HEK293 (cell line): ENCODE data around the gene COG8.

Experiments
- CTCF ChIP-seq: fragments of 450-650 bp; formaldehyde crosslinking; IDR thresholded peaks from 2 replicates; pipeline ENCODE4 v1.5.1; 2016; ENCODE audit warnings: missing biosample characterization, missing genetic modification characterization
- FEZF1 ChIP-seq: fragments of 450-650 bp; formaldehyde crosslinking; IDR thresholded peaks from 2 replicates; pipeline ENCODE4 v1.5.1; 2016; ENCODE audit warnings: missing biosample characterization, missing genetic modification characterization
- GLI2 ChIP-seq: fragments of 450-650 bp; formaldehyde crosslinking; IDR thresholded peaks from 2 replicates; pipeline ENCODE4; 2017; ENCODE audit warnings: missing biosample characterization, missing genetic modification characterization, low read depth, borderline replicate concordance
- PRDM2 ChIP-seq: fragments of 450-650 bp; formaldehyde crosslinking; IDR thresholded peaks from 2 replicates; pipeline ENCODE4 v1.5.1; 2016; ENCODE audit warnings: missing biosample characterization, missing genetic modification characterization, borderline replicate concordance
- SCRT2 ChIP-seq: fragments of 450-650 bp; formaldehyde crosslinking; IDR thresholded peaks from 2 replicates; pipeline ENCODE4 v1.5.1; 2016; ENCODE audit warnings: missing biosample characterization, missing genetic modification characterization
- TRIM28 ChIP-seq: IDR thresholded peaks from 2 replicates; pipeline ENCODE4 v1.6.1; 2011; ENCODE audit warnings: low read length, control low read depth, borderline replicate concordance
- ZBTB10 ChIP-seq: fragments of 450-650 bp; formaldehyde crosslinking; IDR thresholded peaks from 2 replicates; pipeline ENCODE4 v1.5.1; 2016; ENCODE audit warnings: missing biosample characterization, missing genetic modification characterization
- ZIC2 ChIP-seq: fragments of 450-650 bp; formaldehyde crosslinking; IDR thresholded peaks from 2 replicates; pipeline ENCODE4 v1.5.1; 2016; ENCODE audit warnings: missing biosample characterization, missing genetic modification characterization
- ZNF157 ChIP-seq: fragments of 450-650 bp; formaldehyde crosslinking; IDR thresholded peaks from 2 replicates; pipeline ENCODE4 v1.5.1; 2016; ENCODE audit warnings: missing biosample characterization, missing genetic modification characterization
- ZNF19 ChIP-seq: fragments of 450-650 bp; formaldehyde crosslinking; IDR thresholded peaks from 2 replicates; pipeline ENCODE4; 2016; ENCODE audit warnings: missing biosample characterization, missing genetic modification characterization, low read depth
- ZNF274 ChIP-seq, 2 experiments: fragments of 200-500 bp in 1 of 2; fragments of 450-650 bp in 1 of 2; sonication (Bioruptor generic) in 1 of 2; formaldehyde crosslinking in 1 of 2; IDR thresholded peaks; 2 replicates each; pipeline versions ENCODE4 v1.5.1 to v1.6.1; 2014 to 2016; ENCODE audit warnings: borderline replicate concordance in 1 of 2, inconsistent platforms in 1 of 2, low read length in 1 of 2, missing biosample characterization in 1 of 2, missing genetic modification characterization in 1 of 2
- ZNF335 ChIP-seq: fragments of 450-650 bp; formaldehyde crosslinking; conservative IDR thresholded peaks from 2 replicates; pipeline ENCODE4 v1.5.1; 2016; ENCODE audit warnings: missing biosample characterization, missing genetic modification characterization
- ZNF514 ChIP-seq: fragments of 450-650 bp; formaldehyde crosslinking; IDR thresholded peaks from 2 replicates; pipeline ENCODE4 v1.5.1; 2016; ENCODE audit warnings: missing biosample characterization, missing genetic modification characterization
- ZNF560 ChIP-seq: fragments of 450-650 bp; formaldehyde crosslinking; IDR thresholded peaks from 2 replicates; pipeline ENCODE4 v1.5.1; 2017; ENCODE audit warnings: missing biosample characterization, missing genetic modification characterization, borderline replicate concordance
- ZNF610 ChIP-seq: fragments of 450-650 bp; formaldehyde crosslinking; IDR thresholded peaks from 2 replicates; pipeline ENCODE4 v1.5.1; 2016; ENCODE audit warnings: missing biosample characterization, missing genetic modification characterization, borderline replicate concordance
- ZNF623 ChIP-seq: fragments of 450-650 bp; formaldehyde crosslinking; IDR thresholded peaks from 2 replicates; pipeline ENCODE4 v1.5.1; 2016; ENCODE audit warnings: missing biosample characterization, missing genetic modification characterization
- ZNF645 ChIP-seq: fragments of 450-650 bp; formaldehyde crosslinking; IDR thresholded peaks from 2 replicates; pipeline ENCODE4; 2016; ENCODE audit warnings: missing biosample characterization, missing genetic modification characterization
- ZNF658 ChIP-seq: fragments of 450-650 bp; formaldehyde crosslinking; IDR thresholded peaks from 2 replicates; pipeline ENCODE4; 2016; ENCODE audit warnings: missing biosample characterization, missing genetic modification characterization
- ZNF677 ChIP-seq: fragments of 450-650 bp; IDR thresholded peaks from 2 replicates; pipeline ENCODE4 v1.5.0; 2018; ENCODE audit warnings: missing biosample characterization, mild to moderate bottlenecking, missing genetic modification characterization, moderate library complexity
- ZNF707 ChIP-seq: fragments of 450-650 bp; formaldehyde crosslinking; IDR thresholded peaks from 2 replicates; pipeline ENCODE4 v1.5.1; 2016; ENCODE audit warnings: missing biosample characterization, missing genetic modification characterization
- ZNF785 ChIP-seq: fragments of 450-650 bp; formaldehyde crosslinking; IDR thresholded peaks from 2 replicates; pipeline ENCODE4 v1.5.1; 2016; ENCODE audit warnings: missing biosample characterization, missing genetic modification characterization
- TF ChIP-seq, protein P1 (sequence below): fragments of 450-650 bp; formaldehyde crosslinking; IDR thresholded peaks from 2 replicates; pipeline ENCODE4 v1.5.1; 2016; ENCODE audit warnings: missing biosample characterization, missing genetic modification characterization
- TF ChIP-seq, protein P2 (sequence below): fragments of 450-650 bp; formaldehyde crosslinking; IDR thresholded peaks from 2 replicates; pipeline ENCODE4 v1.5.1; 2016; ENCODE audit warnings: missing biosample characterization, missing genetic modification characterization
- TF ChIP-seq, protein P3 (sequence below): fragments of 450-650 bp; formaldehyde crosslinking; IDR thresholded peaks from 2 replicates; pipeline ENCODE4 v1.5.1; 2016; ENCODE audit warnings: missing biosample characterization, missing genetic modification characterization

Gene COG8

DNA sequence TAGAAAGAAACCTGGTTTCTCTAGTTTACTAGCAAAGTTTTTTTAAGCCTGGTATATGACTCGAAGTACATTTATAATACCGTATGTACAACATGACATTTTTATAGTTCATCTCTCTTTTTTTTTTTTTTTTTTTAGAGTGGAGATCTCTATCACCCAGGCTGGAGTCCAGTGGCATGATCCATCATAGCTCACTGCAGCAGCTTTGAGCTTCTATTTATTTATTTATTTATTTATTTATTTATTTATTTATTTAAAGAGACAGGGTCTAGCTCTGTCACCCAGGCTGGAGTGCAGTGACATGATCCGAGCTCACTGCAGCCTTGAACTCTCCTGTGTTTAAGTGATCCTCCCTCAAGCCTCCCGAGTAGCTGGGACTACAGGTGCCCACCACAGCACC, 54.1 kb downstream of the COG8 start (continued):
- TF ChIP-seq ZNF514 (tag by site-specific recombination) (no peak), ZNF560 (tag by site-specific recombination) (0 out of 2 replicates have a peak, but pooled peaks have one; percentile 44), ZNF623 (peak; percentile 77), CTCF (no peak), ZNF19 (tag by site-specific recombination) (no peak), FEZF1 (tag by site-specific recombination) (no peak), TRIM28 (no peak), GLI2 (tag by site-specific recombination) (peak; percentile 33; the same call in 1 of the 2 replicates), ZNF610 (tag by site-specific recombination) (no peak), ZNF658 (no peak), ZNF645 (tag by site-specific recombination) (no peak), ZBTB10 (no peak), ZNF785 (tag by site-specific recombination) (no peak), ZNF274 (IDR thresholded peaks at IDR 0.05; ENCODE audit: low read length) (no peak), ZNF274 (tag by site-specific recombination; IDR thresholded peaks at IDR 0.05; ENCODE audit: borderline replicate concordance) (no peak), ZNF157 (tag by site-specific recombination) (no peak), ZIC2 (no peak), PRDM2 (no peak), SCRT2 (tag by site-specific recombination) (no peak), ZNF677 (no peak), ZNF335 (tag by site-specific recombination) (no peak), ZNF707 (tag by site-specific recombination) (no peak)
- TF ChIP-seq, protein P1, sequence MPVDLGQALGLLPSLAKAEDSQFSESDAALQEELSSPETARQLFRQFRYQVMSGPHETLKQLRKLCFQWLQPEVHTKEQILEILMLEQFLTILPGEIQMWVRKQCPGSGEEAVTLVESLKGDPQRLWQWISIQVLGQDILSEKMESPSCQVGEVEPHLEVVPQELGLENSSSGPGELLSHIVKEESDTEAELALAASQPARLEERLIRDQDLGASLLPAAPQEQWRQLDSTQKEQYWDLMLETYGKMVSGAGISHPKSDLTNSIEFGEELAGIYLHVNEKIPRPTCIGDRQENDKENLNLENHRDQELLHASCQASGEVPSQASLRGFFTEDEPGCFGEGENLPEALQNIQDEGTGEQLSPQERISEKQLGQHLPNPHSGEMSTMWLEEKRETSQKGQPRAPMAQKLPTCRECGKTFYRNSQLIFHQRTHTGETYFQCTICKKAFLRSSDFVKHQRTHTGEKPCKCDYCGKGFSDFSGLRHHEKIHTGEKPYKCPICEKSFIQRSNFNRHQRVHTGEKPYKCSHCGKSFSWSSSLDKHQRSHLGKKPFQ (tag by site-specific recombination), result no peak
- TF ChIP-seq, protein P2, sequence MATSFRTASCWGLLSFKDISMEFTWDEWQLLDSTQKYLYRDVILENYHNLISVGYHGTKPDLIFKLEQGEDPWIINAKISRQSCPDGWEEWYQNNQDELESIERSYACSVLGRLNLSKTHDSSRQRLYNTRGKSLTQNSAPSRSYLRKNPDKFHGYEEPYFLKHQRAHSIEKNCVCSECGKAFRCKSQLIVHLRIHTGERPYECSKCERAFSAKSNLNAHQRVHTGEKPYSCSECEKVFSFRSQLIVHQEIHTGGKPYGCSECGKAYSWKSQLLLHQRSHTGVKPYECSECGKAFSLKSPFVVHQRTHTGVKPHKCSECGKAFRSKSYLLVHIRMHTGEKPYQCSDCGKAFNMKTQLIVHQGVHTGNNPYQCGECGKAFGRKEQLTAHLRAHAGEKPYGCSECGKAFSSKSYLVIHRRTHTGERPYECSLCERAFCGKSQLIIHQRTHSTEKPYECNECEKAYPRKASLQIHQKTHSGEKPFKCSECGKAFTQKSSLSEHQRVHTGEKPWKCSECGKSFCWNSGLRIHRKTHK, result no peak
- TF ChIP-seq, protein P3, sequence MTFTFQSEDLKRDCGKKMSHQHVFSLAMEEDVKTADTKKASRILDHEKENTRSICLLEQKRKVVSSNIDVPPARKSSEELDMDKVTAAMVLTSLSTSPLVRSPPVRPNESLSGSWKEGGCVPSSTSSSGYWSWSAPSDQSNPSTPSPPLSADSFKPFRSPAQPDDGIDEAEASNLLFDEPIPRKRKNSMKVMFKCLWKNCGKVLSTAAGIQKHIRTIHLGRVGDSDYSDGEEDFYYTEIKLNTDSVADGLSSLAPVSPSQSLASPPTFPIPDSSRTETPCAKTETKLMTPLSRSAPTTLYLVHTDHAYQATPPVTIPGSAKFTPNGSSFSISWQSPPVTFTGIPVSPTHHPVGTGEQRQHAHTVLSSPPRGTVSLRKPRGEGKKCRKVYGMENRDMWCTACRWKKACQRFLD (tag by site-specific recombination), result no peak
